Mesendoderm (in vitro differentiated cells): Measurements from ENCODE around the gene TBC1D7.
A peak's percentile ranks its signal among the peaks of the same experiment; 100 is the strongest.

Source experiments
- DNase-seq: peaks from one replicate; pipeline ENCODE4 v3.0.0; 2013
- H2AK5ac ChIP-seq: 2 replicates; pipeline ENCODE4 v1.6.1; 2013; ENCODE audit warnings: low read length, inconsistent platforms
- H2BK120ac ChIP-seq: 2 replicates; pipeline ENCODE4 v1.6.1; 2013; ENCODE audit warnings: low read depth, mild to moderate bottlenecking, low read length, moderate library complexity, mixed read lengths
- H2BK15ac ChIP-seq: replicated peaks from 2 replicates; pipeline ENCODE4 v1.6.1; 2013; ENCODE audit warnings: low read depth, mild to moderate bottlenecking, moderate library complexity
- H2BK5ac ChIP-seq: 2 replicates; pipeline ENCODE4 v1.6.1; 2013; ENCODE audit warnings: low read length, inconsistent platforms
- H3K18ac ChIP-seq: 2 replicates; pipeline ENCODE4 v1.6.1; 2013; ENCODE audit warnings: mild to moderate bottlenecking, low read length, mixed read lengths
- H3K23ac ChIP-seq: one replicate; pipeline ENCODE4 v1.6.1; 2013; ENCODE audit warnings: low read length
- H3K27ac ChIP-seq: 2 replicates; pipeline ENCODE4 v1.5.1; 2013; ENCODE audit warnings: low read depth, mild to moderate bottlenecking, inconsistent platforms, low read length, moderate library complexity
- H3K27me3 ChIP-seq: 2 replicates; pipeline ENCODE4 v1.6.1; 2013; ENCODE audit warnings: low read length, control low read depth, mild to moderate bottlenecking, inconsistent platforms; ENCODE audit not compliant: insufficient read depth, poor library complexity
- H3K36me3 ChIP-seq: 2 replicates; pipeline ENCODE4 v1.6.1; 2013; ENCODE audit warnings: low read length, inconsistent platforms; ENCODE audit not compliant: control insufficient read depth, insufficient read depth
- H3K4ac ChIP-seq: one replicate; pipeline ENCODE4 v1.6.1; 2013; ENCODE audit warnings: low read depth, mild to moderate bottlenecking, low read length, moderate library complexity
- H3K4me1 ChIP-seq: 2 replicates; pipeline ENCODE4 v1.6.1; 2013; ENCODE audit warnings: low read depth, low read length, inconsistent platforms; ENCODE audit not compliant: control insufficient read depth
- H3K4me2 ChIP-seq: 2 replicates; pipeline ENCODE4 v1.6.1; 2013; ENCODE audit warnings: low read length
- H3K4me3 ChIP-seq: 2 replicates; pipeline ENCODE4 v1.5.1; 2013; ENCODE audit warnings: mild to moderate bottlenecking, low read length
- H3K56ac ChIP-seq: one replicate; pipeline ENCODE4 v1.6.1; 2013; ENCODE audit warnings: low read length
- H3K79me1 ChIP-seq: 2 replicates; pipeline ENCODE4 v1.6.1; 2013; ENCODE audit warnings: low read length, inconsistent platforms
- H3K79me2 ChIP-seq: 2 replicates; pipeline ENCODE4 v1.6.1; 2013; ENCODE audit warnings: mild to moderate bottlenecking, low read length; ENCODE audit not compliant: control insufficient read depth, insufficient read depth
- H3K9ac ChIP-seq: 2 replicates; pipeline ENCODE4 v1.6.1; 2013; ENCODE audit warnings: low read length, inconsistent platforms
- H4K5ac ChIP-seq: one replicate; pipeline ENCODE4 v1.6.1; 2013; ENCODE audit warnings: low read length
- H4K8ac ChIP-seq: one replicate; pipeline ENCODE4 v1.6.1; 2013; ENCODE audit warnings: low read depth, mild to moderate bottlenecking, control low read depth, low read length, moderate library complexity
- WGBS: extraction: QIAGEN DNeasy Blood & Tissue Kit; methylation state at CpG from one replicate; pipeline ENCODE4 v1.1.7; 2013; ENCODE audit warnings: low lambda C conversion rate, missing lambda C conversion rate; ENCODE audit not compliant: insufficient coverage; ENCODE audit errors: extremely low coverage; 5-methylcytosine and 5-hydroxymethylcytosine counted together

The TBC1D7 gene

DNA sequence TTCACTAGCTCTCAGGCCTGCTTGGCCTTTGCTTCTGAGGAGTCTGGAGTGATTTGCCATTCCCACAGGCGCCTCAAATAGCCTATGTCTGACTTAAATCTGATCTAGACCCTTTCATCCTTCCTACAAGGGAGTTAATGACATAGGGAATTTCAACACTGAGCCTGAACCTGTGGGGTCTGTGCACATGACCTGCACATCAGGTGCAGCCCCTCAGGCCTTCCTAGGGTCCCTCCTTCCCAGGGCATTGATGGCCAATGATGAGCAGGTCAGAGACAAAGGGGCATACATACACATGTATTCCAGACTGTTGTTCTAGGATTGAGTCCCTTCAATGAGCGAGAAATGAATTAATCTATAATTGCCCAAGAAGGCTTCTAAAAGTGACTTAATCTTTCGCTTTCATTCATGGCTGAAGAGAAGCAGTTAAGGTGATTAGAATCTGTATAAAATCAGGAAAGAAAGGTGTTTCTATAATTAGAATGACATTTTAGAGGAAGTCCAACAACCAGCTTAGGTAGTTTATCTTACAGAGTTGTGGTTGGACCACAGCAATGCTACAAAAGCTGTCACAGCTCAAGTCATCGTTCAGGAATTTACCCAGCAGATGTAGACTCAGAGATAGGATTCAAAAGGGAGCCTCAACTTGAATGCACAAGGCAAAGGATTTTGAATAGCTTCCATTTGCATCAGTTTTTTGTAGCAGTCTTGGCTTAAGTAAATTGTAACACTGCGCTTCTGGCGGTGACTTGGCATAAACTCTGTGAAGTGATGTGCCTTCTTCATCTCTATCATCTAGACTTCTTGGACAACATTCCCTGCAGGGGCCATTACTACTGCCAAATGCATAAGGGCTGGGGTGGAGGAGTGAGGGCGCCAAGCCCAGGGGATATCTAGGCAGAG, 27.0 kb upstream of the TBC1D7 start:
- Histone ChIP-seq H4K5ac (no peak overlapping the region), H3K4me2 (no peak overlapping the region), H2AK5ac (no peak overlapping the region), H3K56ac (no peak overlapping the region), H3K4me1 (no peaks in the 10 kb centered on the region), H3K18ac (no peak overlapping the region), H3K23ac (no peak overlapping the region), H3K9ac (no peak overlapping the region), H3K36me3 (no peaks in the 10 kb centered on the region), H3K27ac (no peak overlapping the region), H3K79me1 (no peaks in the 10 kb centered on the region), H2BK15ac (no peak overlapping the region), H3K4me3 (no peak overlapping the region), H2BK5ac (no peak overlapping the region), H3K79me2 (no peaks in the 10 kb centered on the region), H3K27me3 (no peaks in the 10 kb centered on the region), H4K8ac (no peak overlapping the region), H2BK120ac (no peak overlapping the region), H3K4ac (no peak overlapping the region)
- DNase-seq: peak; percentile 76
- WGBS: no CpG with 5 or more reads among the region's 7 CpGs

DNA sequence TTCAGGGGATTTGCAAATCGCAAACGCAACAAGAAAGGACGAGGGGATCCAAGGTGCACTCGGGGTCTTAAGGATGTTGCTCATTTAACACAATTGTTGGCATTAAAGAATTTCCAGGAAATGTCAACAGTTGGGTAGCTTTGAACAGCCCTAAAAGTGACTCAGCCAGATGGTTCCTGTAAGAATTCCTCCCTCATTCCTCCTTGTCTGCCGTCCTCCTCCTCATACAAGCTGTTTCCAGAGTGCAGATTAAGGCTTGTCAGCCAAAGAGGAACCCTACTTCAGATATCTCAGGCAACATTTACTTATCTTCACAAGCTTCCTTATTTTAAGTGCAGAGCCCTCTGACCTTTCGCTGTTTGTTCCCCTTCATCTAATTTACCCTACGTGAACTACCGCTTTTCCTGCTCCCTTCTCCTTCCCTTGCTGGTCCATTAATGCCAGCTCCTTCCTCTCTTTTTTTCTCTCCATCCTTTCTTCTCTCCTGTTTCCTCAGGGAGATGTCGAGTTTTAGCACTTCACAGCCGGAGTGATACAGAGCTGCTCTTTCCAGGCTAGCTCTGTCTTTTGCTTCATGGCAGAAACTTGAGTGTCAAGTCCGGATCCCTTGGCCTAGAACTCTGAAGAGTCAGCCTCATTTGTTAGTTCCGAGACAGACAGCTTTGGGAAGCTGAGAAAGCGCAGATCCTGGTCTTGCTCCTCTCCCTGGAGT, 26.1 kb upstream of the TBC1D7 start:
- H3K4me3 ChIP-seq: no peak overlapping the region
- no peak overlapping the region for H4K8ac ChIP-seq
- DNase-seq: peak; percentile 62
- H4K5ac ChIP-seq: no peak overlapping the region
- H3K4me2 ChIP-seq: no peak overlapping the region
- H3K23ac ChIP-seq: no peak overlapping the region
- no peak overlapping the region for H3K27ac ChIP-seq
- H3K79me2 ChIP-seq: no peaks in the 10 kb centered on the region
- WGBS: no CpG with 5 or more reads among the region's 13 CpGs
- H3K9ac ChIP-seq: no peak overlapping the region
- no peak overlapping the region for H2BK15ac ChIP-seq
- no peak overlapping the region for H3K4ac ChIP-seq
- no peaks in the 10 kb centered on the region for H3K36me3 ChIP-seq
- no peaks in the 10 kb centered on the region for H3K79me1 ChIP-seq
- no peak overlapping the region for H3K56ac ChIP-seq
- H2BK5ac ChIP-seq: no peak overlapping the region
- no peak overlapping the region for H2BK120ac ChIP-seq
- H3K18ac ChIP-seq: no peak overlapping the region
- H2AK5ac ChIP-seq: no peak overlapping the region
- no peaks in the 10 kb centered on the region for H3K27me3 ChIP-seq
- H3K4me1 ChIP-seq: no peaks in the 10 kb centered on the region

DNA sequence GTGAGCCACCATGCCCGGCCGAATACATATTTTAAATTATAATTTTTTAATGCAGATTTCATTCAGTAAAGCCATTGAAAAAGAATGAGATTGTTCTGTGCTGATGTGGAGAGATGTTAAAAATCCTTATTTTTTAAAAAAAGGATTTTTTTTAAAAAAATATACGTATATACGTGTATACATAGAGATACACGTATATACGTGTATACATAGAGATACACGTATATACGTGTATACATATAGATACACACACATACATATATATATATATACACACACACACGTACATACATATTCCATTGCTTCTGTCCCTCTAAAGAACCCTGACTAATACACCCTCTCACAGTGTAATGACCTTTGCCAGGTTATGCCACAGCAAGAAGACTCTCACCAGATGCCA, 23.8 kb upstream of the TBC1D7 start:
- Histone ChIP-seq H2BK15ac (no peak overlapping the region), H3K4me1 (no peaks in the 10 kb centered on the region), H2BK120ac (no peak overlapping the region), H3K4ac (no peak overlapping the region), H3K23ac (no peak overlapping the region), H2AK5ac (no peak overlapping the region), H3K79me2 (no peaks in the 10 kb centered on the region), H3K56ac (no peak overlapping the region), H3K4me2 (no peak overlapping the region), H3K27ac (no peak overlapping the region), H3K79me1 (no peaks in the 10 kb centered on the region), H4K5ac (no peak overlapping the region), H3K36me3 (no peaks in the 10 kb centered on the region), H3K18ac (no peak overlapping the region), H3K9ac (no peak overlapping the region), H2BK5ac (no peak overlapping the region), H3K27me3 (no peaks in the 10 kb centered on the region), H4K8ac (no peak overlapping the region), H3K4me3 (no peak overlapping the region)
- no CpG with 5 or more reads among the region's 9 CpGs for WGBS
- DNase-seq: no peak

DNA sequence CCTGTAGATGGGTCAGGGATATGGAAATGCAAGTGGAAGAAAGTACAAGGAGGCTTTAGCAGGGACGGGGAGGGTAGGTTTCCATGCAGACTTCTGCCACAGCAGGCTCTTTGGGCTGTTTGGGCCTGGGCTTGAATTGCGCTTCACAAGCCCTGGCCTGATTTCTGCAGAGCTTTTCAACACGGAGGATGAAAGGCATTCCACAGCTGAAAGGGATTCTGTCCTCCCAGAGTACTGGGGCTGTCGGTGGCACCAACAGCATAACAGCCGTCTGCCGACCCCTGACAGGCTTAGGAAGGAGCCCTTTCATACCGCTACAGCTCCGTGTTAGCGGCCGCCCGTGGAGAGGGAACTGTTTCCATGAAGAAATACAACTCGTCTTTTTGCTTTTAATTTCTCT, 22.9 kb upstream of the TBC1D7 start:
- Histone ChIP-seq H4K8ac (peak overlapping the region; percentile 30), H2BK120ac (no peak overlapping the region), H3K4ac (no peak overlapping the region), H3K79me2 (no peaks in the 10 kb centered on the region), H3K27ac (no peak overlapping the region), H3K4me3 (no peak overlapping the region), H4K5ac (no peak overlapping the region), H3K9ac (no peak overlapping the region), H2BK15ac (no peak overlapping the region), H3K79me1 (no peaks in the 10 kb centered on the region), H2AK5ac (no peak overlapping the region), H3K18ac (no peak overlapping the region), H3K56ac (no peak overlapping the region), H3K27me3 (no peaks in the 10 kb centered on the region), H3K23ac (no peak overlapping the region), H3K4me2 (no peak overlapping the region), H2BK5ac (no peak overlapping the region), H3K4me1 (no peaks in the 10 kb centered on the region), H3K36me3 (no peaks in the 10 kb centered on the region)
- WGBS: no CpG with 5 or more reads among the region's 12 CpGs
- peak; percentile 71 for DNase-seq

DNA sequence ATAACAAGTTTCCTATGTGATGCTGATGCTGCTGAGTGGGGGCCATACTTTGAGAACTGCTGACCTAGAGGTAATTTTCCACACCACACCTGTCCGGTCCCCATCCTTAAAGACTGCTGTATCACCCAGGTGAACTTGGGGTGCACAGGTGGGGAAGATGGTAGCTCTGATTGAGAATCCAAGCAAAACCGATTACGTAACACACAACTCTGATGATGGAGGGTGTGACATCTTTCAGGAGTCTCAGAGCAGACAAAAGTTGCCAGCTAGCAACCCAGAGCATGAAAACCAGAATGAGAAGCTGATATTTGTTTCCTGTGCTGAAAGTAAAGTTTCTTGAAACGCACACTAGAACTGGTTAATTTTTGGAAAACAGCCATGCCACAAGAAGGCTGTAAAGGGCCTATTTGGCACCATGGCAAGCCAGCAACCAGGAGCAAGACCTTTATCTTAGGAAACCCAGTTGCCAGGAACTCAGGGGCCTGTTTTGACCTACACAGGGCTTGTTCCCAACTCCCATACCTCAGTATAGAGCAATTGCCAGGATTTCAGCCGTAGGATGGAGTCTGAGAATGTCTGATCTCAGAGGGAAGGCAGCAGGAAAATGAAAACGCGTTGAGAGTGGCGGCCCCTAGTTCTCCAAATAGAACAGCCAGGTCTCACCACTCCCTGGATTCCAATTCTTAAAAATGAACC, 21.6 kb upstream of the TBC1D7 start:
- H3K4me3 ChIP-seq: no peak overlapping the region
- H3K27ac ChIP-seq: no peak overlapping the region
- WGBS: no CpG with 5 or more reads among the region's 8 CpGs
- H3K9ac ChIP-seq: no peak overlapping the region
- H3K56ac ChIP-seq: no peak overlapping the region
- no peak for DNase-seq
- no peaks in the 10 kb centered on the region for H3K79me2 ChIP-seq
- no peak overlapping the region for H2AK5ac ChIP-seq
- no peaks in the 10 kb centered on the region for H3K36me3 ChIP-seq
- no peak overlapping the region for H2BK5ac ChIP-seq
- H4K5ac ChIP-seq: no peak overlapping the region
- no peak overlapping the region for H3K23ac ChIP-seq
- H4K8ac ChIP-seq: no peak overlapping the region
- H3K4me1 ChIP-seq: no peaks in the 10 kb centered on the region
- H3K27me3 ChIP-seq: no peaks in the 10 kb centered on the region
- H2BK15ac ChIP-seq: no peak overlapping the region
- no peak overlapping the region for H2BK120ac ChIP-seq
- no peak overlapping the region for H3K18ac ChIP-seq
- no peaks in the 10 kb centered on the region for H3K79me1 ChIP-seq
- no peak overlapping the region for H3K4me2 ChIP-seq
- H3K4ac ChIP-seq: no peak overlapping the region
